Activated T-cell treated with anti-CD3 and anti-CD28 coated beads, Interleukin-2, amount 50 U/mL, for 4 hours (primary cell): ENCODE results near the gene AACS. TPM values are rescaled to one million over a fixed set of nuclear protein-coding genes. Genes with fewer than 3 reads are reported as not detected.
A peak's percentile ranks its signal among the peaks of the same experiment; 100 is the strongest.
"Not testable (repeated sequence)": the region's sequence is repeated elsewhere in the genome, so short reads cannot be mapped to it uniquely, and the experiment has no call there.

Source experiments
- ATAC-seq, 2 donors: fragments of 200-7000 bp; cut with Tn5 transposase; one replicate each; pipeline ENCODE4 v1.10.0; 2021
- DNase-seq: peaks from one replicate; pipeline ENCODE4 v3.0.0-alpha.2; 2020
- H3K27me3 Mint-ChIP-seq: one replicate; pipeline ENCODE4 v1.8.0; 2021; ENCODE audit warnings: low read depth, mixed read lengths
- H3K36me3 Mint-ChIP-seq: one replicate; pipeline ENCODE4 v1.8.0; 2022; ENCODE audit warnings: mixed read lengths; ENCODE audit not compliant: insufficient read depth
- H3K4me1 Mint-ChIP-seq: one replicate; pipeline ENCODE4 v1.8.0; 2021; ENCODE audit warnings: low read depth, mixed read lengths
- H3K4me3 Mint-ChIP-seq: one replicate; pipeline ENCODE4 v1.8.0; 2021; ENCODE audit warnings: mild to moderate bottlenecking, moderate library complexity, mixed read lengths
- H3K9me3 Mint-ChIP-seq: one replicate; pipeline ENCODE4 v1.8.0; 2021; ENCODE audit warnings: mixed read lengths
- total RNA-seq, 3 donors: library from RNA; stranded (reverse); gene quantifications; one replicate each; pipeline ENCODE4 v1.2.1, GENCODE V29; 2021

AACS gene
- total RNA-seq, 3 donors from 2014 or later = 5.4 to 6.0 (median 5.5) TPM

DNA sequence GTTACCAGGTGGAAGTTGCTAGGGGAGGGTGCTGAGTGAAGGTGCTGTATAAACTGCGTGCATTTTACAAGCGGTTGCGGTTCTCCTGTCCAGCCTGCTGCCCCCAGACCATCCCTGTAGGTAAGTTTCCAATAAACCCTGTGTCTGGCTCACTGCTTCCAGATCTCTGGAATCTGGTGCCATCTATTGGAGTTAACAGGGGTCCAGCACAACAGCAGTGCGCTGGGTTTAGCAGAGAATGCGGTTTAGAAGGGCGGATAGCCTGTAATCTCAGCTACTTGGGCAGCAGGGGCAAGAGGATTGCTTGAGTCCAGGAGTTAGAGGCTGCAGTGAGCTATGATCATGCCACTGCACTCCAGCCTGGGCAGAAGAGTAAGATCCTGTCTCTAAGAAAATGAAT is 4.9 kb downstream of the AACS start:
- ATAC-seq (no peak), DNase-seq (no peak)
- Mint-ChIP-seq H3K27me3 (no peaks in the 10 kb centered on the region), H3K9me3 (no peaks in the 10 kb centered on the region), H3K36me3 (peaks cover 4% of the 10 kb centered on the region), H3K4me3 (no peak overlapping the region), H3K4me1 (peaks cover 13% of the 10 kb centered on the region)

DNA sequence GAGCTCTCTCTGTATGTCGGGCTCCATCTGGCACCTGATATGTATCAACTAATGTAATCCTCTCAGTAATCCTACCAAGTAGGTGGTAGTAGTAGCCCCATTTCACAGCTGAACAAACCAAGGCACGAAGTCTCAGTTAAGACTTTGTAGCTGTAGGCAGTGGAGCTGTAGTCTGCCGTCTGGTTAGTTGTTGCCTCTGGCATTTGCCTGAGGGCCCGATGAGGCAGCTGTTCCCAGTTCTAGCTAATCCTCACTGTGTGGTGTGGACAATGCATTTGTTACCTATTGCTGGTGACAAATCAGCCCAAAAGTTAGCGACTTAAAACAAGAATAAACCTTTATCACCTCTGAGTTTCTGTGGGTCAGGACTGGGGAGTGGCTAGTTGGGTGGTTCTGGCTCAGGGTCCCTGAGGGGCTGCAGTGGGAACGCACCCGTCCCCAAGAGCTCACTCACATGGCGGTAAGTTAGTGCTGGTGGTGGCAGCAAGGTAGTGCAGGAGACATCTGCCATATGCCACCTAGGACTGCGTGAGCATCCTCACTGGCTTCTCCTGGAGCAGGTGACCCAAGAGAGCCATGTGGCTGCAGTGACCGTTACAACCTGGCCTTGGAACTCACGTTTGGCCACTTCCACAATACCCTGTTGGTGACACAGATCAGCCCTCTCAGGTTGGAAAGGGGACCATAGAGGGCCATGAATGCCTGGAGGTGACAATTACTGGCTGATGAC is 5.6 kb downstream of the AACS start:
- Mint-ChIP-seq H3K4me3 (no peak overlapping the region), H3K36me3 (peaks cover 5% of the 10 kb centered on the region), H3K4me1 (peaks cover 11% of the 10 kb centered on the region), H3K9me3 (no peaks in the 10 kb centered on the region), H3K27me3 (no peaks in the 10 kb centered on the region)
- ATAC-seq = no peak
- DNase-seq = no peak

GRCh38 chr12:125071456-125071855 is 6.2 kb downstream of the AACS start:
- Mint-ChIP-seq H3K27me3 (no peaks in the 10 kb centered on the region), H3K36me3 (peaks cover 11% of the 10 kb centered on the region), H3K9me3 (no peaks in the 10 kb centered on the region), H3K4me3 (no peak overlapping the region), H3K4me1 (peaks cover 7% of the 10 kb centered on the region)
- DNase-seq (no peak), ATAC-seq (no peak)

DNA sequence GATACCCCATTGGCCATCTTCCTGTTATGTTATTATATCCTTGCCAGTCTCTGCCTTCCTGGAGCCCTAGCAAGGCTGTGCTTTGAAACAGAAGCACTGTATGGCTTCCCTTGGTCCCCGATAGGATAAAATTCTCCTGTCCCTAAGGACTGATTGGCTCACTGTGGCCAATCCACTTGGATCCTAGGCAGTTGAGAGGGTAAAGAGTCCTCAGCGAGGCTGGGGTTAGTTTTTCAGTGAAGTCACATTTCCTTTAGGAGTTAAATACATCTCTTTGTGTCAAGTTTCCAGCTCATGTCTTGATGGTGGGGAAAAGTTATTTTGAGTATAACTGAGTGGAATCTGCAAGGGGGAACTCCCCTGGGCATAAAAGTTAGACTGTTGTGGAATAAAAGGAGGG is 7.3 kb downstream of the AACS start:
- Mint-ChIP-seq H3K27me3 (no peaks in the 10 kb centered on the region), H3K4me3 (no peak overlapping the region), H3K9me3 (no peaks in the 10 kb centered on the region), H3K4me1 (no peaks in the 10 kb centered on the region), H3K36me3 (peaks cover 15% of the 10 kb centered on the region)
- DNase-seq (no peak), ATAC-seq (no peak)

DNA sequence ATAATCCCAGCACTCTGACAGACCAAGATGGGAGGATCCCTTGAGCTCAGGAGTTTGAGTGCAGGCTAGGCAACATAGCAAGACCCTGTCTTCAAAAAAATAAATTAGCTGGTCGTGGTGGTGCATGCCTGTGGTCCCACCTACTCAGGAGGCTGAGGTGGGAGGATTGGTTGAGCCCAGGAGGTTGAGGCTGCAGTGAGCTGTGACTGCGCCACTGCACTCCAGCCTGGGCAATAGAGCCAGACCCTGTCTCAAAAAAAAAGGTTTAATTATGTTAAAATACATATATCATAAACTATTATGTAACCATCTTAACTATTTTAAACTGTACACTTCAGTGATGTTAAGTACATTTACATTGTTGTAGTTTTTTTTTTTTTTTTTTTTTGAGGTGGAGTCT is 9.1 kb downstream of the AACS start:
- not testable (repeated sequence) for H3K27me3 Mint-ChIP-seq, ATAC-seq, H3K4me3 Mint-ChIP-seq, H3K4me1 Mint-ChIP-seq, H3K9me3 Mint-ChIP-seq, DNase-seq
- H3K36me3 Mint-ChIP-seq = peaks cover 18% of the 10 kb centered on the region

- no peaks in the 10 kb centered on the region for H3K27me3 Mint-ChIP-seq
- no peaks in the 10 kb centered on the region for H3K9me3 Mint-ChIP-seq
- no peaks in the 10 kb centered on the region for H3K4me1 Mint-ChIP-seq
- H3K4me3 Mint-ChIP-seq = no peak overlapping the region
- H3K36me3 Mint-ChIP-seq = peaks cover 18% of the 10 kb centered on the region
- DNase-seq (no peak), ATAC-seq (no peak)
Measured at GRCh38 chr12:125076103-125076502, 10.9 kb downstream of the AACS start.

DNA sequence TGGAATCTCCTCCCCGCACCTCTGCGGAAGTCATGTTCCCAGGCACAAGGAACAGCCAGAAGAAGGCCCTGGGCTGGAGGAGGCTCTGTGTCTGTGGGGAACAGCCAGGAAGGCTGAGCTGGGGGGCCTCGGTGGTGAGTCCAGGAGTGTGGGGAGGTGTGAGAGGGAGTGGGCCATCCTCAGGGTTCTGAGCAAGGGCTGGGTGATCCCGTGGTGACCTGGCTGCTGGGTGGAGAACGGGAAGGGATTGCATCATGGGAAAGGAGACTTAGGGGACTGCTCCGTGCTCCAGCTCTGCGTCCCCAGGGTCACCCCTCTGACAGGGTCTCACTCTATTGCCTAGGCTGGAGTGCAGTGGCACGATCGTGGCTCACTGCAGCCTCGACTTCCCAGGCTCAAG is 13.8 kb downstream of the AACS start:
- Mint-ChIP-seq H3K27me3 (no peaks in the 10 kb centered on the region), H3K9me3 (no peaks in the 10 kb centered on the region), H3K4me1 (no peaks in the 10 kb centered on the region), H3K36me3 (peaks cover 25% of the 10 kb centered on the region), H3K4me3 (no peak overlapping the region)
- no peak for ATAC-seq
- no peak for DNase-seq

DNA sequence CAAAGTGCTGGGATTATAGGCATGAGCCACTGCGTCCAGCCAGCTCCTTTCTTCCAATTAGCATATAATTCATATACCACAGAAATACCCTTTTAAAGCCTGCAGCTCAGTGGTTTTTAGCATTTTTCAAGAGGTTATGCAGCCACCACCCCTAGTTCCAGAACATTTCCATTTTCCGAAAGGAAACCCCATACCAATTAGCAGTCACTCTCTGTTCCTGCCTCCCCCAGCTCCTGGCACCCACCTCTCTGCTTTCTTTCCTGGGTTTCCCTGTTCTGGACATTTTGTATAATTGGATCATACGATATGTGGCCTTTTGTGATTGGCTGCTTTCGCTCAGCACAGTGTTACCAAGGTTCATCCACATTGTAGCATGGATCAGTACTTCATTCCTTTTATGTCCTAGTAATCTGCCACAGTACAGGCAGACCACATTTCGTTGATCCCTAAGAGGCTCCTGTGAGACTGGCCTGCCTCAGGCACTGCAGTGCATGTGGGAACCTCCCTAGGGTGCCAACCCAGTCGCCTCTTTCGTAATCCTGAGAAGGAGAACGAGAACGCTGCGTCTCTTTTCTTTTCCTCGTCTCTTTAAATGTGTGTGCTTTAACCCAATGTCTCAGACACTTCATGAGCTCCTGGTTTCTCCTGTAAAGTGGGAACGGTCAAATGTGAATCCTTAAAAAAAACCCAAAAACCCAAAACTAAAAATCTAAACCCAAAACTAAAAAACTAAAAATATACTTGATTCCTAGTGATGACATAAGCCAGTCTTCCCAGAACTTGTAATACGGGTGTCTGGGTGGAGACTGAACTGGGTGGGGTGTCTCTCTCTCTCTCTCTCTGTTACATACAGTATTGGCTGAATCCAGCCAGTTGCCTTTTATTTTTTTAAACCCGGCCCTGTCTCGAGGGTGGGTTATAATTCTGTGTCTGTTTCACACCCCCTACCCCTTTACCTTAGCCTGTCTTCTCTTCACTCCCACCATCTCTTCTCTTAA is 14.7 kb downstream of the AACS start:
- no peaks in the 10 kb centered on the region for H3K9me3 Mint-ChIP-seq
- no peak overlapping the region for H3K4me3 Mint-ChIP-seq
- ATAC-seq (no peak), DNase-seq (no peak)
- H3K4me1 Mint-ChIP-seq = no peaks in the 10 kb centered on the region
- H3K27me3 Mint-ChIP-seq = no peaks in the 10 kb centered on the region
- H3K36me3 Mint-ChIP-seq = peaks cover 27% of the 10 kb centered on the region

- no peak for DNase-seq
- Mint-ChIP-seq H3K36me3 (peaks cover 24% of the 10 kb centered on the region), H3K9me3 (no peaks in the 10 kb centered on the region), H3K4me3 (no peak overlapping the region), H3K4me1 (no peaks in the 10 kb centered on the region), H3K27me3 (no peaks in the 10 kb centered on the region)
- ATAC-seq = no peak
Measured at GRCh38 chr12:125081427-125081826, 16.2 kb downstream of the AACS start.

GRCh38 chr12:125083072-125083471 is 17.8 kb downstream of the AACS start:
- no peaks in the 10 kb centered on the region for H3K4me1 Mint-ChIP-seq
- H3K4me3 Mint-ChIP-seq = no peak overlapping the region
- no peaks in the 10 kb centered on the region for H3K27me3 Mint-ChIP-seq
- ATAC-seq (no peak), DNase-seq (no peak)
- peaks cover 22% of the 10 kb centered on the region for H3K36me3 Mint-ChIP-seq
- H3K9me3 Mint-ChIP-seq = no peaks in the 10 kb centered on the region

DNA sequence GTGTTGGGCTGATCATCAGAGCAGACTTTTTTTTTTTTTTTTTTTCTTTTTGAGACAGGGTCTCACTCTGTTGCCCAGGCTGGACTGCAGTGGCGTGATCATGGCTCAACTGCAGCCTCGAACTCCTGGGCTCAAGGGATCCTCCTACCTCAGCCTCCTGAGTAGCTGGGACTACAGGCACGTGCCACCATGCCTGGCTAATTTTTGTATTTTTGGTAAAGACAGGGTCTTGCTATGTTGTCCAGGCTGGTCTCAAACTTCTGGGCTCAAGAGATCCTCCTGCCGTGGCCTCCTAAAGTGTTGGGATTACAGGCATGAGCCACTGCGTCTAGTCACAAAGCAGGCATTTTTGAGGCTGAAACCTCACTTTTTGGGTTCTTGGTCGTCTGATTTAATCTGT is 23.0 kb downstream of the AACS start:
- H3K4me1 Mint-ChIP-seq, ATAC-seq, H3K27me3 Mint-ChIP-seq, H3K4me3 Mint-ChIP-seq, DNase-seq, H3K9me3 Mint-ChIP-seq: not testable (repeated sequence)
- H3K36me3 Mint-ChIP-seq = peaks cover 20% of the 10 kb centered on the region

GRCh38 chr12:125089083-125089482 is 23.8 kb downstream of the AACS start:
- H3K9me3 Mint-ChIP-seq = no peaks in the 10 kb centered on the region
- no peaks in the 10 kb centered on the region for H3K27me3 Mint-ChIP-seq
- ATAC-seq (peak in 1 of 2 donors; percentile 23), DNase-seq (no peak)
- H3K4me1 Mint-ChIP-seq = no peaks in the 10 kb centered on the region
- no peak overlapping the region for H3K4me3 Mint-ChIP-seq
- H3K36me3 Mint-ChIP-seq = peaks cover 19% of the 10 kb centered on the region

DNA sequence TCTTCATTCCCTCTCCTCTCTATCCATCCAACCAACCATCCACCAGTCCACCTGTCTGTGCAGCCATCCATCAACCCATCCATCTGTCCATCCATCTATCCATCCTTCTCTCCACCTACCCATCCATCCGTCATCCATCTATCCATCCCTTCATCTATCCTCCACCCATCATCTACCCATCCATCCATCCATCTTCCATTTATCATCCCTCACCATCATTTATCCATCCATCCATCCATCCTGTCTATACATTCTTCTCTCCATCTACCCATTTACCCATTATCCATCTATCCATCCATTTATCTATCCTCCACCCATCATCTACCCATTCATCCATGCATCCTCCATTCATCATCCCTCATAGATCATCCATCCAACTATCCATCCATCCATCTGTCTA is 24.4 kb downstream of the AACS start:
- no peak overlapping the region for H3K4me3 Mint-ChIP-seq
- no peak for ATAC-seq
- no peaks in the 10 kb centered on the region for H3K9me3 Mint-ChIP-seq
- no peak for DNase-seq
- no peaks in the 10 kb centered on the region for H3K27me3 Mint-ChIP-seq
- no peaks in the 10 kb centered on the region for H3K4me1 Mint-ChIP-seq
- H3K36me3 Mint-ChIP-seq = peaks cover 23% of the 10 kb centered on the region

DNA sequence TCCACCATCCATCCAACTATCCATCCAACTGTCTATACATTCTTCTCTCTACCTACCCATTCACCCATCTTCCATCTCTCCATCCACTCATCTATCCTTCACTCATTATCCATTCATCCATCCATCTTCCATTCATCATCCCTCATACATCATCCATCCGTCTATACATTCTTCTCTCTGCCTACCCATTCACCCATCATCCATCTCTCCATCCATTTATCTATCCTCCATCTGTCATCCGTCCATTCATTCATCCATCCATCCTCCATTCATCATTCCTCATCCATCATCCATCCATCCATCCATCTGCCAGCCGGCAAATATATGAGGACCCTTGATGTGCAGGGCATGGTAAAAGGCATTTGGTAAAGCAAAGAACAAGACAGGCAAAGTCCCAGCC is 25.2 kb downstream of the AACS start:
- Mint-ChIP-seq H3K27me3 (no peaks in the 10 kb centered on the region), H3K4me3 (no peak overlapping the region), H3K4me1 (no peaks in the 10 kb centered on the region), H3K9me3 (no peaks in the 10 kb centered on the region), H3K36me3 (peaks cover 20% of the 10 kb centered on the region)
- DNase-seq (no peak), ATAC-seq (no peak)

GRCh38 chr12:125091401-125091800 is 26.2 kb downstream of the AACS start:
- DNase-seq (no peak), ATAC-seq (no peak)
- no peaks in the 10 kb centered on the region for H3K9me3 Mint-ChIP-seq
- no peak overlapping the region for H3K4me3 Mint-ChIP-seq
- H3K4me1 Mint-ChIP-seq = no peaks in the 10 kb centered on the region
- H3K27me3 Mint-ChIP-seq = no peaks in the 10 kb centered on the region
- peaks cover 18% of the 10 kb centered on the region for H3K36me3 Mint-ChIP-seq
